HepG2 (cell line): ENCODE measurements around the gene B4GALT3. TPM values are rescaled to one million over a fixed set of nuclear protein-coding genes. Genes with fewer than 3 reads are reported as not detected.

Experiments used
- ATAC-seq: fragments of 200-7000 bp; cut with Tn5 transposase; 3 replicates; pipeline ENCODE4 v1.9.1; 2020; ENCODE audit warnings: mild to moderate bottlenecking, moderate library complexity
- BruUV-seq: library from RNA; stranded (reverse); fragments of 400-500 nt; replicated peaks from 2 replicates; lab custom pipeline; 2021; lab: Mats Ljungman, UMichigan
- CTCF ChIA-PET: fragments of 300-600 bp; formaldehyde crosslinking; extraction: SDS; loops from one replicate; lab custom pipeline; 2021; ENCODE audit warnings: low total read pairs, inconsistent platforms, low intra/inter-chr PET ratio; lab: Yijun Ruan, JAX
- POLR2A ChIA-PET: fragments of 350-600 bp; sonication (Branson Sonifier 250); formaldehyde crosslinking; loops from one replicate; lab custom pipeline; 2020; ENCODE audit warnings: antibody characterized with exemption, inconsistent platforms; lab: Yijun Ruan, JAX
- DNase-seq: peaks from one replicate; pipeline ENCODE4 v3.0.0-alpha.2; 2015; ENCODE audit warnings: low spot score
- FAIRE-seq: peaks from 3 replicates; lab custom pipeline; 2011; peaks lifted over from hg19 to GRCh38; lab: Jason Lieb, UNC
- H2AFZ ChIP-seq: one replicate; pipeline ENCODE4 v1.6.1; 2011; ENCODE audit warnings: low read length, inconsistent platforms
- H3K27ac ChIP-seq: fragments of 300-600 bp; 3 replicates; pipeline ENCODE4 v1.8.0; 2011; ENCODE audit warnings: mixed run types, mild to moderate bottlenecking, mixed read lengths, low read length, inconsistent platforms; ENCODE audit not compliant: insufficient read depth; ENCODE audit errors: extremely low read length
- H3K27me3 ChIP-seq, 2 experiments: fragments of 200-600 bp in 1 of 2; 2 replicates in 1 of 2; 3 replicates in 1 of 2; pipeline versions ENCODE4 v1.6.0 to v1.8.0; 2011; ENCODE audit warnings: low read length in 2 of 2, mild to moderate bottlenecking in 2 of 2, moderate library complexity in 2 of 2, inconsistent platforms in 1 of 2; ENCODE audit not compliant: insufficient read depth in 2 of 2, control insufficient read depth in 1 of 2
- H3K36me3 ChIP-seq, 2 experiments: fragments of 200-600 bp in 1 of 2; replicated peaks in 1 of 2; 2 replicates in 1 of 2; 3 replicates in 1 of 2; pipeline versions ENCODE4 v1.5.1 to v1.8.0; 2011; ENCODE audit warnings: low read length in 2 of 2, inconsistent platforms in 1 of 2; ENCODE audit not compliant: insufficient read depth in 2 of 2, control insufficient read depth in 1 of 2
- H3K4me1 ChIP-seq: 2 replicates; pipeline ENCODE4 v1.5.1; 2012; ENCODE audit warnings: low read length, inconsistent platforms; ENCODE audit not compliant: insufficient read depth
- H3K4me2 ChIP-seq: 2 replicates; pipeline ENCODE4 v1.6.0; 2011; ENCODE audit warnings: low read depth, low read length, inconsistent platforms
- H3K4me3 ChIP-seq, 3 experiments: fragments of 200-600 bp in 1 of 3; sonication (generic), shearing (Covaris generic) in 1 of 3; replicated peaks in 1 of 3; 2 replicates each; pipeline ENCODE4 v1.5.1; 2011 to 2016; ENCODE audit warnings: low read length in 3 of 3, inconsistent platforms in 2 of 3, low read depth in 2 of 3, mild to moderate bottlenecking in 2 of 3, control low read depth in 1 of 3, mixed read lengths in 1 of 3; ENCODE audit not compliant: insufficient read depth in 1 of 3
- H3K79me2 ChIP-seq: one replicate; pipeline ENCODE4 v1.6.1; 2011; ENCODE audit warnings: low read length, inconsistent platforms; ENCODE audit not compliant: insufficient read depth
- H3K9ac ChIP-seq: 2 replicates; pipeline ENCODE4 v1.6.0; 2011; ENCODE audit warnings: mild to moderate bottlenecking, low read depth, low read length, inconsistent platforms; ENCODE audit not compliant: insufficient read depth
- H3K9me3 ChIP-seq: 2 replicates; pipeline ENCODE4 v1.5.1; 2012; ENCODE audit warnings: mild to moderate bottlenecking, low read length
- H4K20me1 ChIP-seq: 2 replicates; pipeline ENCODE4 v1.6.0; 2011; ENCODE audit warnings: inconsistent platforms, mild to moderate bottlenecking, low read length, moderate library complexity; ENCODE audit not compliant: insufficient read depth
- ATF1 ChIP-seq: IDR thresholded peaks from 2 replicates; pipeline ENCODE4 v1.6.1; 2016; ENCODE audit warnings: mild to moderate bottlenecking, control low read depth
- PITX1 ChIP-seq: sonication (generic); formaldehyde crosslinking; IDR thresholded peaks from 2 replicates; pipeline ENCODE4 v1.5.1; 2020; ENCODE audit warnings: mild to moderate bottlenecking, missing genetic modification reagents
- YEATS2 ChIP-seq: sonication (generic); formaldehyde crosslinking; IDR thresholded peaks from 2 replicates; pipeline ENCODE4 v1.4.0; 2020; ENCODE audit warnings: missing genetic modification reagents, borderline replicate concordance
- ZNF383 ChIP-seq: sonication (generic); formaldehyde crosslinking; IDR thresholded peaks from 2 replicates; pipeline ENCODE4 v1.4.0; 2020; ENCODE audit warnings: missing genetic modification reagents, mild to moderate bottlenecking, borderline replicate concordance
- WGBS: methylation state at CpG from one replicate; pipeline ENCODE4 v1.1.6; 2017; ENCODE audit warnings: low lambda C conversion rate; 5-methylcytosine and 5-hydroxymethylcytosine counted together
- in situ Hi-C: cut with HindIII; loops from 2 replicates; pipeline ENCODE4 v1.10.0; 2017; ENCODE audit warnings: low pct_unique_long_range_greater_than_20kb; ENCODE audit not compliant: extremely low pct_ligation_motif_present
- intact Hi-C: fragments of 100-400 bp; cut with micrococcal nuclease; formaldehyde crosslinking; loops from one replicate; pipeline ENCODE4 v1.10.0; 2022; ENCODE audit not compliant: unreplicated experiment
- polyA plus RNA-seq, 8 experiments: library from polyadenylated mRNA; depleted of rRNA in 3 of 8; stranded (reverse) in 7 of 8; unstranded in 1 of 8; fragments of >200 nt; fragmentation: Illumina TruSeq in 4 of 8; extraction: Trizol in 4 of 8; gene quantifications; 2 replicates each; pipeline versions ENCODE4 v1.2.1 to v1.2.3, GENCODE V29; 2011 to 2016; ENCODE audit warnings: low read depth in 4 of 8, missing spikeins in 1 of 8, mixed read lengths in 1 of 8; ENCODE audit not compliant: insufficient read depth in 1 of 8
- total RNA-seq, 5 experiments: library from RNA; depleted of rRNA; stranded (reverse); fragments of >200 nt; fragmentation: Illumina TruSeq; extraction: Trizol; gene quantifications; 2 replicates each; pipeline ENCODE4 v1.2.3, GENCODE V29; 2016; ENCODE audit warnings: low read depth in 1 of 5
- TF ChIP-seq, protein P1 (sequence below): sonication (generic); formaldehyde crosslinking; IDR thresholded peaks from 2 replicates; pipeline ENCODE4 v1.4.0; 2020; ENCODE audit warnings: mild to moderate bottlenecking, missing genetic modification reagents

B4GALT3 gene
- total and polyA plus RNA-seq, 2 of the 13 experiments (the other 11 are each of a cell fraction or from before 2014, with no cell fraction given), result 35.6 to 40.4 TPM

DNA sequence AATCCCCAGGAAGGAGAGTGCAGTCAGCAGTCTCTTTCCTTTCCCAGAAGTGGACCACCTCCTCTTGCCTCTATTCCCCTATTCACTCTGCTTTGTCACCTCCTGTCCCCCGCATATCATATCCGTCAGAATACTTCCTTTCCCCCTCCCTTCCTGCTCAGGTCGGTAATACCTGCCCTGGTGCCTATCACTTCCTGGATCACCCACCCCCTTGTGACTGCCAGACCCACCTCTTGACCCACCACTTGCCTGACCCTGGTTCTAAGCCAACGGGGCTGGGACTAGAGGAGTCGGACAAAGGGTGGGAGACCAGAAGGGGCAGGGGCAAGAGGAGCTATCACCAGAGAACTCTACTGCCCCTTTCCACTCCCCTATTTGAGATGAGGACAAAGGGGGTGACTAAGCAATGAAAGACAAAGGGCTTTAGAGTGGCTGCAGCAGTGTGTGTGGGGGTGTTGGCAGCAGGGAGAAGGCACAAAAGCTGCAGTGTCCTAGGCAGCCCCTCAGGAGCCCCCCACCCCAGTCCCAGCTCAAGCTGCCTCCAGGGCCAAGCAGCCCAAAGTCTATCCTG lies 23.2 kb upstream of the B4GALT3 start (continued):
- TF ChIP-seq ATF1 (CRISPR knock-in tag) (no peak), PITX1 (0 out of 2 replicates have a peak, but pooled peaks have one; percentile 33)
- TF ChIP-seq, protein P1, sequence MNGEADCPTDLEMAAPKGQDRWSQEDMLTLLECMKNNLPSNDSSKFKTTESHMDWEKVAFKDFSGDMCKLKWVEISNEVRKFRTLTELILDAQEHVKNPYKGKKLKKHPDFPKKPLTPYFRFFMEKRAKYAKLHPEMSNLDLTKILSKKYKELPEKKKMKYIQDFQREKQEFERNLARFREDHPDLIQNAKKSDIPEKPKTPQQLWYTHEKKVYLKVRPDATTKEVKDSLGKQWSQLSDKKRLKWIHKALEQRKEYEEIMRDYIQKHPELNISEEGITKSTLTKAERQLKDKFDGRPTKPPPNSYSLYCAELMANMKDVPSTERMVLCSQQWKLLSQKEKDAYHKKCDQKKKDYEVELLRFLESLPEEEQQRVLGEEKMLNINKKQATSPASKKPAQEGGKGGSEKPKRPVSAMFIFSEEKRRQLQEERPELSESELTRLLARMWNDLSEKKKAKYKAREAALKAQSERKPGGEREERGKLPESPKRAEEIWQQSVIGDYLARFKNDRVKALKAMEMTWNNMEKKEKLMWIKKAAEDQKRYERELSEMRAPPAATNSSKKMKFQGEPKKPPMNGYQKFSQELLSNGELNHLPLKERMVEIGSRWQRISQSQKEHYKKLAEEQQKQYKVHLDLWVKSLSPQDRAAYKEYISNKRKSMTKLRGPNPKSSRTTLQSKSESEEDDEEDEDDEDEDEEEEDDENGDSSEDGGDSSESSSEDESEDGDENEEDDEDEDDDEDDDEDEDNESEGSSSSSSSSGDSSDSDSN (CRISPR knock-in tag), result 0 out of 2 replicates have a peak, but pooled peaks have one; percentile 19

DNA sequence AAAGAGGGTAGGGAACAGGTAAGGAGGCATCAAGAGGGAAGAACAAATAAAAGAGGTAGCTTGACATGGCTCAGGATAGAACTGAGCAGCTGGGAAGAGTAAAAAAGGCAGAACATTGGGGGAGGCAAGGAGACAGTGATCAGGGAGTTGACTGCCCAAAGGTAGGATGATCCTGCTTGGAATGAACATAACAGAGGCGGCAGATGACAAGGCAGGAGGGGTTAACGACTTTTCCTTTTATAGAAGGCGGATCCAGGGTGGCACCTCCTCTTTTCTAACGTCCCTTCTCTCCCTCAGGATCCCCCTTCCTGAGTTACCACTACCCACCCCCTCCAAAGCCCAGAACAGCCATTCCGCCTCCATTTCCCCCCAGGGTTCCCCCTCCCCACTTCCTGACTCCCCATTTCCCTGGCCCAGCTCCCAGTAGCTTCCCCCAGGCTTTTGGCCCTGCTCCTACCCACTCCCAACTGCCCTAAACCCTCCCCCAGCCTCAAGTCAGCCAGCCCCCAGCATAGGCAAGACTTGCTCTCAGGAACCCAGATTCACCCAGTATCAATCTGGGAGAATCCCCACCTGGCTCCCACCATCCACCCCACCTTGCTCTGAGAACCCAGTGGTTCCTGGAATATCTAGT lies 22.3 kb upstream of the B4GALT3 start:
- intact Hi-C loops (no loop called here), in situ Hi-C loops (loop anchor here (5.0 kb wide), 1 partner anchor 183 kb away; no protein-coding TSS in a partner anchor)
- TF ChIP-seq YEATS2 (no peak), ZNF383 (CRISPR knock-in tag) (0 out of 2 replicates have a peak, but pooled peaks have one; percentile 37)
- DNase-seq, result no peak
- CTCF ChIA-PET, result no interaction called here
- Histone ChIP-seq H3K9me3 (no peaks in the 10 kb centered on the region), H3K4me3 (peak overlapping the region; percentile 23 to 85 (median 56); a peak in 5 of 6 replicates), H2AFZ (no peak overlapping the region), H3K4me1 (peaks cover 74% of the 10 kb centered on the region), H3K27me3 (no peaks in the 10 kb centered on the region; a peak in 1 of 5 replicates), H3K9ac (peak overlapping the region; percentile 56; the same call in 1 of the 2 replicates), H3K27ac (peak overlapping the region; percentile 70), H3K4me2 (peak overlapping the region; percentile 98), H3K36me3 (peaks cover 0 to 15% of the 10 kb centered on the region in 2 experiments; a peak in 3 of 5 replicates), H3K79me2 (peaks cover 20% of the 10 kb centered on the region), H4K20me1 (no peaks in the 10 kb centered on the region)
- no TSS peak for BruUV-seq
- POLR2A ChIA-PET, result interaction anchor here (1.2 to 3.5 kb wide), 7 partner anchors 19 to 190 kb away, joined by 3 to 44 read pairs (median 8); partner anchors contain the start of genes APOA2, CFAP126, SDHC and TOMM40L
- ATAC-seq, result no peak
- 57% methylated on average over 5 of the region's 5 CpGs for WGBS
- FAIRE-seq, result no peak
